ENCODE data around the gene USP31.
A peak's percentile ranks its signal among the peaks of the same experiment; 100 is the strongest.

USP31 gene, protein sequence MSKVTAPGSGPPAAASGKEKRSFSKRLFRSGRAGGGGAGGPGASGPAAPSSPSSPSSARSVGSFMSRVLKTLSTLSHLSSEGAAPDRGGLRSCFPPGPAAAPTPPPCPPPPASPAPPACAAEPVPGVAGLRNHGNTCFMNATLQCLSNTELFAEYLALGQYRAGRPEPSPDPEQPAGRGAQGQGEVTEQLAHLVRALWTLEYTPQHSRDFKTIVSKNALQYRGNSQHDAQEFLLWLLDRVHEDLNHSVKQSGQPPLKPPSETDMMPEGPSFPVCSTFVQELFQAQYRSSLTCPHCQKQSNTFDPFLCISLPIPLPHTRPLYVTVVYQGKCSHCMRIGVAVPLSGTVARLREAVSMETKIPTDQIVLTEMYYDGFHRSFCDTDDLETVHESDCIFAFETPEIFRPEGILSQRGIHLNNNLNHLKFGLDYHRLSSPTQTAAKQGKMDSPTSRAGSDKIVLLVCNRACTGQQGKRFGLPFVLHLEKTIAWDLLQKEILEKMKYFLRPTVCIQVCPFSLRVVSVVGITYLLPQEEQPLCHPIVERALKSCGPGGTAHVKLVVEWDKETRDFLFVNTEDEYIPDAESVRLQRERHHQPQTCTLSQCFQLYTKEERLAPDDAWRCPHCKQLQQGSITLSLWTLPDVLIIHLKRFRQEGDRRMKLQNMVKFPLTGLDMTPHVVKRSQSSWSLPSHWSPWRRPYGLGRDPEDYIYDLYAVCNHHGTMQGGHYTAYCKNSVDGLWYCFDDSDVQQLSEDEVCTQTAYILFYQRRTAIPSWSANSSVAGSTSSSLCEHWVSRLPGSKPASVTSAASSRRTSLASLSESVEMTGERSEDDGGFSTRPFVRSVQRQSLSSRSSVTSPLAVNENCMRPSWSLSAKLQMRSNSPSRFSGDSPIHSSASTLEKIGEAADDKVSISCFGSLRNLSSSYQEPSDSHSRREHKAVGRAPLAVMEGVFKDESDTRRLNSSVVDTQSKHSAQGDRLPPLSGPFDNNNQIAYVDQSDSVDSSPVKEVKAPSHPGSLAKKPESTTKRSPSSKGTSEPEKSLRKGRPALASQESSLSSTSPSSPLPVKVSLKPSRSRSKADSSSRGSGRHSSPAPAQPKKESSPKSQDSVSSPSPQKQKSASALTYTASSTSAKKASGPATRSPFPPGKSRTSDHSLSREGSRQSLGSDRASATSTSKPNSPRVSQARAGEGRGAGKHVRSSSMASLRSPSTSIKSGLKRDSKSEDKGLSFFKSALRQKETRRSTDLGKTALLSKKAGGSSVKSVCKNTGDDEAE (N-terminal part only)

GRCh38 chr16:23149267-23149992 is at the start of gene USP31:
USP31 (minus strand) TSS chr16:23149452; CDS start chr16:23149270, 182 bp downstream.
- peak; percentile 84 to 86 (median 85) for DNase-seq (ENCODE audit: low read depth in 3 of 3)

- no peak for DNase-seq (ENCODE audit: low read depth in 3 of 3)
Observed at GRCh38 chr16:23196539-23196938, 47.3 kb upstream of the USP31 start.

GRCh38 chr16:23195366-23195978 is 46.2 kb upstream of the USP31 start:
- no peak for DNase-seq (ENCODE audit: low read depth in 3 of 3)

DNA sequence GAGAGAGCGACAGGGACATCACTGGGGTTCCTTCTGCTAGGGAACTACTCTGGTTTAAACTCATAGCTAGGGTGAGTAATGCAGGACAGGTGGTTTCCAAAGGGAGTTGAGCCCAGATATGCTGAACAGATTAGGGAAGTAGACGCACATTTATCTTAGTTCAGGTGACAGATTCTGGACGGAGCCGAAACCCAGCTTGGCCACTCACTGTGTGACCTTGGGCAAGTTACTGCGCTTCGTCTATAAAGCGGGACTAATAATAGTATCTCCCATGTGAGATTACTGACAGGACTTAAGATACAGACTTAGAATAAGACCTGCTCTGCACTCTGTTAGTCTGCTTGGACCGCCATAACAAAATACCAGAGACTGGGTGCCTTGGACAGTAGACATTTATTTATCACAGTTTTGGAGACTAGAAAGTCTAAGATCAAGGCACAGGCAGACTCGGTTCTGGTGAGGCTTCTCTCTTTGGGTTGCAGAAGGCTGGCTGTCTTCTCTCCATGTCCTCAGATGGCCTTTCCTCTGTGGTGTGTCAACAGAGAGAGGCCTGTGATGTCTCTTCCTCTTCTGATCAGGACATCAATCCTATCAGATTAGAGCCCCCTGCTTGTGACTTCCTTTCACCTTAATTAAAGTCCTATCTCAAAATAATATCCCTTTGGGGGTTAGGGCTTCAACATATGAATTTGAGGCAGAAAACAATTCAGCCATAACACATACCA is 45.4 kb upstream of the USP31 start:
- DNase-seq (ENCODE audit: low read depth in 3 of 3) = no peak

DNA sequence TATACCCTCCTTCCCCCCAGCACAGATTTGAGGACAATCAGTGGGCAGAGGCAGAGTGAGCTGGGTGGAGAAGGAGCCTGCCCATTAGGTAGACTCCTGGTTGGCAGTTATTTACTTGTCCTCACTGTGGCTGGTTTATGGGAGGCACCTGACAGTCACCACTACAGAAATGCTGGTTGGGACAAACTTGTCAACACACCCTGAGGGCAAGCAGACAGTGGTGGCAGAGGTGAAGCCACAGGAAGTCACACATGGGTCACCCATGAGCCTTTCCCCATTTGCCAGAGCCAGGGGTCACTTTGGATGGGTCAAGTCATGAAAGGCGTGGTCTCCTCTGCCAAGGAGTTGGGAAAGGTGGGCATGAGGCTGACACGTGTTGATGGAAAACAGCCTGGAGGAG is 39.7 kb upstream of the USP31 start:
- no peak for DNase-seq (ENCODE audit: low read depth in 3 of 3)

- DNase-seq (ENCODE audit: low read depth in 3 of 3) = no peak
Observed at GRCh38 chr16:23187341-23187740, 38.1 kb upstream of the USP31 start.

- no peak for DNase-seq (ENCODE audit: low read depth in 3 of 3)
Observed at GRCh38 chr16:23186171-23186570, 36.9 kb upstream of the USP31 start.

GRCh38 chr16:23185656-23186055 is 36.4 kb upstream of the USP31 start:
- no peak for DNase-seq (ENCODE audit: low read depth in 3 of 3)

GRCh38 chr16:23183543-23183862 is 34.3 kb upstream of the USP31 start:
- DNase-seq (ENCODE audit: low read depth in 3 of 3) = no peak

DNA sequence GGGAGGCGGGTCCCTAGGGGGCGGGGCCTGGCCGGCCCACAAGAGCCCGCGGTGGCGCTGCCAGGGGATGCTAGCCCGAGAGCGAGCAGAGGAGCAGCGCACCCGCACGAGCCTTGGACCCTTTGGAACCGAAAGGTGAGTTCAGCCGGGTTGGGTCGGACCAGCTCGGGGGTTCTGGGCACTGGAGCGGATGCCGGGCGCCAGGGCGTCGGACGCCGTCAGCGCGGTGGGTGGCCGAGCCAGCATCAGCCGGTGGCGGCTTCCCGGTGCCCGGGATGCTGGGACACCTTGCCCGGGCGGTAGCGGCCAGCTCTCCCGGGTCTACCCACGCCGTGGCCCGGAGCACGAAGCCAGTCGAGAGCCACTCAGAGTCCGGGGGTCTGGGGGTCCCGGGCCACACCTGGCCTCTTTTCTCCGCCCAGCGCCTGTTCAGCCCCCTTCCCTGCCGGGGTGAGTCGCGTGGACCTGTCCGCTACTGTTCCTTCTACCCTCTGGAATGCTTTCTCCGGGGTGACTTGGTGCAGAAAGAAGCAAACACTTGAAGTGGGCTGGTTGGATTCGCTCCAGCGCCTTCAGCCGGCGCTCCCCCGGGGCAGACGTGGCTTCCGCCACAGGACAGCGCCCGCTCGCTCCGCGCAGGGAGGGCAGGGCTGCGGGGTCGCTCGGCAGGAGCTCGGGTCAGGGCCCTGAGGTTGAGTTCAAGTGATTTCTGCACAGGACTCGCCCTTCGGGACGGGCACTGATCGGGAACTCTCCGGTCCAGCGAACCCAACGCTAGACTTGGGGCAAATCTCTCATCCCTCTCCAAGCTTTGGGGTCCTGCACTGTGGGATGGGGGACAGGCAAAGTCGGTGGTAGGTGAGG is 33.7 kb upstream of the USP31 start, which contains the start of gene SCNN1G:
Gene SCNN1G, plus strand, starts transcription at position 67 of the 864 bp plus-strand sequence. CDS start 3,527 bp downstream, outside the sequence.
- no peak for DNase-seq (ENCODE audit: low read depth in 3 of 3)

- peak; percentile 43 to 64 (median 58) for DNase-seq (ENCODE audit: low read depth in 3 of 3)
Observed at GRCh38 chr16:23182206-23182678, 33.0 kb upstream of the USP31 start.

DNA sequence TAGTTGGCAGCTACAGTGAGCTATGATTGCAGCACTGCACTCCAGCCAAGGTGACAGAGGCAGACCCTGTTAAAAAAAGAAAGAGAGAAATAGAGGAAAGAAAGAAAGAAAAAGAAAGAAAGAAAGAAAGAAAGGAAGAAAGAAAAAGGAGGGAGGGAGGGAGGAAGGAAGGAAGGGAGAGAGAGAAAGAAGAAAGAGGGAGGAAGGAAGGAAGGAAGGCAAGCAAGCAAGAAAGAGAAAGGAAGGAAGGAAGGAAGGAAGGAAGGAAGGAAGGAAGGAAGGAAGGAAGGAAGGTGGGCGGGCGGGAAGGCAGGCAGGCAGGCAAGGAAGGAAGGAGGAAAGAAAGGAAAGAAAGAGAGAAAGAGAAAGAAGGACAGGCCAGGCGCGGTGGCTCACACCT is 32.3 kb upstream of the USP31 start:
- no peak for DNase-seq (ENCODE audit: low read depth in 3 of 3)

GRCh38 chr16:23175651-23176050 is 26.4 kb upstream of the USP31 start:
- DNase-seq (ENCODE audit: low read depth in 3 of 3) = no peak

GRCh38 chr16:23174622-23175021 is 25.4 kb upstream of the USP31 start:
- DNase-seq (ENCODE audit: low read depth in 3 of 3) = no peak

GRCh38 chr16:23172994-23173393 is 23.7 kb upstream of the USP31 start:
- no peak for DNase-seq (ENCODE audit: low read depth in 3 of 3)

- no peak for DNase-seq (ENCODE audit: low read depth in 3 of 3)
Observed at GRCh38 chr16:23172583-23172982, 23.3 kb upstream of the USP31 start.

- no peak for DNase-seq (ENCODE audit: low read depth in 3 of 3)
Observed at GRCh38 chr16:23164736-23165135, 15.5 kb upstream of the USP31 start.

- DNase-seq (ENCODE audit: low read depth in 3 of 3) = no peak
Observed at GRCh38 chr16:23163921-23164320, 14.7 kb upstream of the USP31 start.

- no peak for DNase-seq (ENCODE audit: low read depth in 3 of 3)
Observed at GRCh38 chr16:23160574-23160973, 11.3 kb upstream of the USP31 start.

Data from stimulated activated CD4-positive, alpha-beta T cell treated with anti-CD3 and anti-CD28 coated beads, TNF-alpha, amount 100 ng/mL, for 48 hours (primary cell).